Prostate gland (tissue), 2 donors: ENCODE measurements around the gene ARHGEF4. TPM values are rescaled to one million over a fixed set of nuclear protein-coding genes. Genes with fewer than 3 reads are reported as not detected.

Source experiments
- DNase-seq: peaks from one replicate; pipeline ENCODE4 v3.0.0-alpha.2; 2019; ENCODE audit warnings: low spot score
- H3K27ac ChIP-seq, 2 donors: fragments of 200-600 bp; sonication (generic); 2 replicates each; pipeline ENCODE4 v1.5.1; 2017 to 2019
- H3K27me3 ChIP-seq: fragments of 200-600 bp; sonication (generic); replicated peaks from 2 replicates; pipeline ENCODE4 v1.5.1; 2019; ENCODE audit not compliant: insufficient read depth
- H3K36me3 ChIP-seq, 2 donors: fragments of 200-600 bp; sonication (generic); 1 replicate in 1 of 2; 2 replicates in 1 of 2; pipeline versions ENCODE4 v1.5.1 to v1.8.1; 2017 to 2019
- H3K4me1 ChIP-seq: fragments of 200-600 bp; sonication (generic); replicated peaks from 2 replicates; pipeline ENCODE4 v1.5.1; 2019
- H3K4me3 ChIP-seq, 2 donors: fragments of 200-600 bp; sonication (generic); 2 replicates each; pipeline ENCODE4 v1.5.1; 2017 to 2019
- H3K9me3 ChIP-seq: fragments of 200-600 bp; sonication (generic); 2 replicates; pipeline ENCODE4 v1.5.1; 2017
- POLR2A ChIP-seq: fragments of 450-650 bp; IDR thresholded peaks from one replicate; pipeline ENCODE4 v1.6.1; 2016; ENCODE audit warnings: antibody characterized with exemption, mild to moderate bottlenecking
- POLR2AphosphoS5 ChIP-seq: sonication (generic); formaldehyde crosslinking; IDR thresholded peaks from one replicate; pipeline ENCODE4 v1.6.1; 2017; ENCODE audit warnings: antibody characterized with exemption
- WGBS: methylation state at CpG from one replicate; pipeline ENCODE4 v1.1.5; 2018; 5-methylcytosine and 5-hydroxymethylcytosine counted together
- intact Hi-C: fragments of 100-400 bp; cut with DNase I; formaldehyde crosslinking; loops from one replicate; pipeline ENCODE4 v1.14.2; 2022
- total RNA-seq, 2 donors: library from RNA; depleted of rRNA; stranded (reverse); fragments of >200 nt; gene quantifications; one replicate each; pipeline ENCODE4 v1.1.0, GENCODE V29; 2016
- TF ChIP-seq, protein P1 (sequence below), 4 experiments: fragments of 200-600 bp in 2 of 4; fragments of 450-650 bp in 2 of 4; sonication (generic) in 2 of 4; IDR thresholded peaks; 1 replicate in 3 of 4; 2 replicates in 1 of 4; pipeline ENCODE4 v1.5.1; 2016 to 2019; ENCODE audit warnings: antibody characterized with exemption in 4 of 4, mild to moderate bottlenecking in 2 of 4, moderate library complexity in 2 of 4

ARHGEF4 gene
- total RNA-seq, 2 donors from 2014 or later: 9.6 to 56.0 TPM

DNA sequence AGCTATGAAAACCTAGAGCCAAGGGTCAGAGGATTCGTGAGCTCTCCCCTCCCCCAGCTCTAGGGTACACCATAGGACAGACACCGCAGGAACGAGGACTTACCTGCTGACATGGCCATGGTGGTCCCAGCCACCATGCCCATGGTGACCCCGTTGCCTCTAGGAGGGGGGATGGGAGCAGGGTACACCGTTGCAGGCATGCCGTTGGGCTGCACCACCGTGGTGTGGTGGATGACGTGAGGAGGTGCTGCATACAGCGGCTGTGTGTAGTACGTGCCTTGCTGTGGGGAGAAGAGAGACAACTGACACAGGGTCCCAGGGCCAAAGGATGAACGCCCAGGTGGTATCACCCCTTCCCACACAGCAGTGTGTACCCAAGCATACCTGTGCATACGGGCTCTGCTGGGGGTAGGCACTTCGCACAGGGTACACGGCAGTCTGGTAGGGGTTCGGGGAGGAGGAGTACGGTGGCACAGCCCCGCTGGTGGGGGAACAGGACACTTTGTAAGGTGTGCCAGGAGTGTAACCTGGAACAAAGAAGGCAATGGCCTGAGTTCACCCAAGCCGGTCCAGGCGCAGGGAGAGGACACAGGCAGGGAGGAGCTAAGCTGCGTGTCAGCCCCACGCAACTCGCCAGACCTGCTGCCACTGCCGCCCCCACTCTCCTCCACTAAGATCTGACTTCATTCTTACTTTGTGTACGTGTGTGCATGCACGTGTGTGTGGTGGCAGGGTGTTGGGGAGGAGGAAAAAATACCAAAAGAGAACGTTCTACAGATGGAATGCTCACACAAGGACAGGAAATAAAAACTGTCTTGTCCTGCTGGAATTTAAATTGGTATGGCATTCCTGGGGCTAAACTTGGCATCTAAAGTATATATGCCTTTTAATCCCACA, 218.7 kb downstream of the ARHGEF4 start:
- no peaks in the 10 kb centered on the region for H3K9me3 ChIP-seq
- intact Hi-C loops: no loop called here
- DNase-seq: no peak
- H3K4me1 ChIP-seq: no peaks in the 10 kb centered on the region
- WGBS: 82% methylated on average over 26 of the region's 26 CpGs
- TF ChIP-seq, protein P1, sequence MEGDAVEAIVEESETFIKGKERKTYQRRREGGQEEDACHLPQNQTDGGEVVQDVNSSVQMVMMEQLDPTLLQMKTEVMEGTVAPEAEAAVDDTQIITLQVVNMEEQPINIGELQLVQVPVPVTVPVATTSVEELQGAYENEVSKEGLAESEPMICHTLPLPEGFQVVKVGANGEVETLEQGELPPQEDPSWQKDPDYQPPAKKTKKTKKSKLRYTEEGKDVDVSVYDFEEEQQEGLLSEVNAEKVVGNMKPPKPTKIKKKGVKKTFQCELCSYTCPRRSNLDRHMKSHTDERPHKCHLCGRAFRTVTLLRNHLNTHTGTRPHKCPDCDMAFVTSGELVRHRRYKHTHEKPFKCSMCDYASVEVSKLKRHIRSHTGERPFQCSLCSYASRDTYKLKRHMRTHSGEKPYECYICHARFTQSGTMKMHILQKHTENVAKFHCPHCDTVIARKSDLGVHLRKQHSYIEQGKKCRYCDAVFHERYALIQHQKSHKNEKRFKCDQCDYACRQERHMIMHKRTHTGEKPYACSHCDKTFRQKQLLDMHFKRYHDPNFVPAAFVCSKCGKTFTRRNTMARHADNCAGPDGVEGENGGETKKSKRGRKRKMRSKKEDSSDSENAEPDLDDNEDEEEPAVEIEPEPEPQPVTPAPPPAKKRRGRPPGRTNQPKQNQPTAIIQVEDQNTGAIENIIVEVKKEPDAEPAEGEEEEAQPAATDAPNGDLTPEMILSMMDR (IDR thresholded peaks at IDR 0.05): no peak
- TF ChIP-seq POLR2AphosphoS5 (no peak), POLR2A (no peak)
- no peak overlapping the region for H3K27ac ChIP-seq
- H3K36me3 ChIP-seq: peaks cover 5 to 17% of the 10 kb centered on the region in 2 donors
- no peak overlapping the region for H3K4me3 ChIP-seq
- no peaks in the 10 kb centered on the region for H3K27me3 ChIP-seq

DNA sequence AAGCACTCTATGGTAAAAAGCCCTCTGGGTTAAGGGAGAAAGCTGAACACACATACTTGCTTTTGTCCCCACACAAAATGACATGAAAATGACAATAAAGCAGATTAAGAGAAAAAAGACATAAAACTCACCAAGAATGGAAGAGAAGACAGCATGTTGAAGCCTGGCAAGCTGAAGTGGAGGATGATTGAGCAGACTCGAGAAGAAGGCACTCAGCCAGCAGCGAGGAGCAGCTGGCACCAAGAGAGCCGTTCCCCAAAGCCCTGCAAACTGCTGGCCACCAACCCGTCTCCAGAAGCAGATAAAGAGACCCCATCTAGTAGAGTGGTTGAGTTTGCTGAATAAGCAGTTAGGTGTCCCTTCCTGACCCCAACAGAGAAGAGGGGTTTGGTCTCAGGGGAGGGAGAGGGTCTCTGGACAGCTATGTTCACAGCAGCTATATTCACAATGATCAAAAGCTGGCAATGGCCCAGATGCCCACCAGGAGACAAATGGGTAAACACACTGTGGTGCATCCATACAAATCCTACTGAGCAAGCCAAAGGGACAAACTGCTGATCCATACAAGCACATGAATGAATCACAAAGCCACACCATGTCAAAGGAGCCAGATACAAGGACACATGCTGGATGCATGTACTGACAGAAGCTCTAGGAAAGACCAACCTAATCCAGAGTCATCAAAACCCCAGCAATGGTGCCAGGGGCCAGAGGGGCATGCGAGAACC, 219.7 kb downstream of the ARHGEF4 start:
- intact Hi-C loops: no loop called here
- Histone ChIP-seq H3K4me3 (no peak overlapping the region), H3K27ac (no peak overlapping the region), H3K4me1 (no peaks in the 10 kb centered on the region), H3K36me3 (peaks cover 5 to 17% of the 10 kb centered on the region in 2 donors), H3K9me3 (no peaks in the 10 kb centered on the region), H3K27me3 (no peaks in the 10 kb centered on the region)
- no peak for TF ChIP-seq POLR2AphosphoS5
- no peak for TF ChIP-seq POLR2A
- TF ChIP-seq, protein P1 (IDR thresholded peaks at IDR 0.05): no peak
- no peak for DNase-seq
- 50% methylated on average over 5 of the region's 5 CpGs for WGBS

DNA sequence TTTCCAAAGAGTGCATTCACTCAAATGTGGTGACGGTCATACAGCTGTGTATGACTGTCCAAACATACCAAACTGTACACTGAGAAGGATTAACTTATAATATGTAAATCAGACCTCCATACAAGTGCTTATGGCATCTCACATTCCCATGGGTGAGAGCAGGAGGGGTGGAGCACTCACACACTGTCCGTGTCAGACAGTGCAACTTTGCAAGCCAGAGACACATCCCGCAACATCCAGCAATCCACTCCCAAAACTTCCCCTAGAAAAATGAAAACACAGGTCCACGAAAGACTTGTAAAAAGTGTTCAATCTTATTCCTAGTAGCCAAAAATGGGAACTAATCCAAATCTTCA, 220.2 kb downstream of the ARHGEF4 start:
- intact Hi-C loops: no loop called here
- DNase-seq: no peak
- TF ChIP-seq POLR2A (no peak), POLR2AphosphoS5 (no peak)
- TF ChIP-seq, protein P1 (IDR thresholded peaks at IDR 0.05): no peak
- Histone ChIP-seq H3K9me3 (no peaks in the 10 kb centered on the region), H3K4me1 (no peaks in the 10 kb centered on the region), H3K27ac (no peak overlapping the region), H3K36me3 (peaks cover 5 to 17% of the 10 kb centered on the region in 2 donors), H3K27me3 (no peaks in the 10 kb centered on the region), H3K4me3 (no peak overlapping the region)
- WGBS: 75% methylated on average over 4 of the region's 4 CpGs

DNA sequence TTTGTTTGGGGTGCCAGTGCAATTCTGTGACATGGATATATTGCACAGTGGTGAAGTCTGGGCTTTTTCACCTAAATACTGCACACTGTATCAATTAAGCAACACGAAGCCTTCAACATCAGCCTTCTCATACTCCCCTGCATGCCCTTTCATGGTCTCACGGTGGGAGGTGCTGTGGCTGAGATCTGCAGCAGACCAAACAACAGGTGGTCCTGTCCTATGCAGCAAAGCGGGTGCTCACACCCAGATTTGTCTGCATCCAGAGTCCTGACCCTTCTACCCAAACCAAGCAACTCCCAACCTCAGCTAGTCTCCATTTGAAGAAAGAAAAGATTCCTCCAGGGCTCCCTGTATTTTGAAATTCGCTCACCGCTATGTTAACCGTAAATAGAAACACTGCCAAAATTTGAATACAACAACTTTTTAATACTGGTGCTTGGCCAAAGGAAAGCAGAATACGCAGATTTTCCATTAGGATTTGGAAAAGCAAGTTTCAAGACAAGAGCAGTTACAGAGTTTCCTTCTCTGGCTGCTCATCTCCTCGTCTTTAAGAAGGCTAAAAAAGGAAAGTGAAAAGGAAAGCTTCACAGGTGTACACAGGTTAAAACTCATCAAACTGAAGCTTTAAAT, 221.6 kb downstream of the ARHGEF4 start:
- intact Hi-C loops: no loop called here
- no peak overlapping the region for H3K27ac ChIP-seq
- peaks cover 0 to 8% of the 10 kb centered on the region in 2 donors for H3K36me3 ChIP-seq
- 85% methylated on average over 8 of the region's 8 CpGs for WGBS
- H3K27me3 ChIP-seq: no peaks in the 10 kb centered on the region
- no peak for DNase-seq
- TF ChIP-seq POLR2A: no peak
- TF ChIP-seq POLR2AphosphoS5: no peak
- TF ChIP-seq, protein P1 (IDR thresholded peaks at IDR 0.05): no peak
- H3K4me1 ChIP-seq: no peaks in the 10 kb centered on the region
- H3K9me3 ChIP-seq: no peaks in the 10 kb centered on the region
- H3K4me3 ChIP-seq: no peak overlapping the region
